ENCODE measurements around the gene STBD1.

DNA sequence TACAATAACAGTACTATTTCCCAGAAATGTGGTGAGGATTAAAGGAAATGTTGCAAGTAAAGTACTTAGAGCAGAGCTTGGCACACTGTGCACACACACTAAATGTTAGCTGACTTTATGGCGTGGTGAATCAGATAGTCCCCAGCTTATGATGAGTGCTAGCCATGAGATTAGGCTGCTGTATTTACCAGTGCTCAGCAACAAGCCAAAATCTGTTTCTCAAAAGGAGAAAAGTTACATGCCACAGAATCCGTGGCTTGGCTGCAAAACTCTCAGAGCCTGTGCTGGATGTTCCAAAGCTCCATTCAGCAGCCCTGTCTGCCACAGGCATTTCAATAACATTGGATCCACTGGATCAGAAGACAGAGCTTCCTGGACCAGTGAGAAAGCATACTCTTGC lies 12.8 kb upstream of the STBD1 start:
- TF ChIP-seq, protein P1, sequence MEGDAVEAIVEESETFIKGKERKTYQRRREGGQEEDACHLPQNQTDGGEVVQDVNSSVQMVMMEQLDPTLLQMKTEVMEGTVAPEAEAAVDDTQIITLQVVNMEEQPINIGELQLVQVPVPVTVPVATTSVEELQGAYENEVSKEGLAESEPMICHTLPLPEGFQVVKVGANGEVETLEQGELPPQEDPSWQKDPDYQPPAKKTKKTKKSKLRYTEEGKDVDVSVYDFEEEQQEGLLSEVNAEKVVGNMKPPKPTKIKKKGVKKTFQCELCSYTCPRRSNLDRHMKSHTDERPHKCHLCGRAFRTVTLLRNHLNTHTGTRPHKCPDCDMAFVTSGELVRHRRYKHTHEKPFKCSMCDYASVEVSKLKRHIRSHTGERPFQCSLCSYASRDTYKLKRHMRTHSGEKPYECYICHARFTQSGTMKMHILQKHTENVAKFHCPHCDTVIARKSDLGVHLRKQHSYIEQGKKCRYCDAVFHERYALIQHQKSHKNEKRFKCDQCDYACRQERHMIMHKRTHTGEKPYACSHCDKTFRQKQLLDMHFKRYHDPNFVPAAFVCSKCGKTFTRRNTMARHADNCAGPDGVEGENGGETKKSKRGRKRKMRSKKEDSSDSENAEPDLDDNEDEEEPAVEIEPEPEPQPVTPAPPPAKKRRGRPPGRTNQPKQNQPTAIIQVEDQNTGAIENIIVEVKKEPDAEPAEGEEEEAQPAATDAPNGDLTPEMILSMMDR (IDR thresholded peaks at IDR 0.05; ENCODE audit: poor library complexity), result no peak
- no peak for TF ChIP-seq EZH2 (IDR thresholded peaks at IDR 0.05; ENCODE audit: borderline replicate concordance)
